Articular chondrocyte of knee joint (primary cell): ENCODE measurements around the gene KIF18B. TPM values are rescaled to one million over a fixed set of nuclear protein-coding genes. Genes with fewer than 3 reads are reported as not detected.

ENCODE experiments used
- small RNA-seq: library from RNA; depleted of rRNA; stranded (forward); fragments of <200 nt; gene quantifications from one replicate; pipeline ENCODE3, GENCODE V24; 2012
- total RNA-seq: library from RNA; depleted of rRNA; stranded (reverse); fragments of >200 nt; gene quantifications from 2 replicates; pipeline ENCODE4 v1.2.3, GENCODE V29; 2012

The KIF18B gene
- total RNA-seq: 2.7 and 3.7 TPM in 2 replicates

DNA sequence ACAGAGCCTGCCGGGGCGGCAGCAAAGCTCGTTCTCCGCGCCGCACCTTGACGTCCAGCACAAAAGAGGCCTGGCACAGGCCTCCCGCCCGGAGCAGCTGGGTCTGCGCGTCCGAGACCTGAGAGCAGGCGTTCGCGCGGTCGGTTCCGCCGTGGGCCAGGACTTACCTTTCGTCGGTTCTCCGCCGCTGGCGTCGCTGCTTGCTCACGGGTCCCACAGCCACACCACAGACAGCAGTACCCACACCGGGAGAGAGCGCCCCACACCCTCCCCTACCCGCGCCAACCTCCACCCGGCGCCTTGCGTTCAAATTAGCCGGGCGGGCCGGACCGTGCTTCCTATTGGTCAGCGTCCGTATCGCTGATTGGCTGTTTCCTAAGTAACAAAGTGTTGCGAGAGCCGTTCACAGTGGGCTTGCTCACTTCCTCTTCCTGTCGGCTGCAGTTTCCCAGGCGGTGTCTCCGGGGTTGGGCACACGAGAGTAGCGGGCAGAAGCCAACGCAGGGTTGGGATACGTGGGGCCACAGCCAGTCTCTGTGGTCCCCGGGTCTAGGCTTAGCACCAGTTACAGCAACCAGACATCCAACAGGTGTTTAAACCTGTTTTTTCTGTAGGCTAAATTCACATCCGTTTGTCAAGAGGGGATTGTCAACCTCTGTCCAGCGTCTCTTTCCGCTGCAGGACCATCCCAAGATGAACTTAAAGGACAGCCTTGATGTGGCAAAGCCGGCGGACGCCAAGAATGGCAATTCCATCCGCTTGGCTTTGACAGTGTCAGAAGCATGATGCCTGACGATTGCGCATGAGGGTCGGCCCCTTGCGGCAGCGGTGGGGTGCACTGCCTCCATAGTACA is at the start of gene KIF18B:
Gene KIF18B, minus strand, starts transcription at position 313 of the 854 bp plus-strand sequence. CDS start 11,429 bp downstream, outside the sequence.

DNA sequence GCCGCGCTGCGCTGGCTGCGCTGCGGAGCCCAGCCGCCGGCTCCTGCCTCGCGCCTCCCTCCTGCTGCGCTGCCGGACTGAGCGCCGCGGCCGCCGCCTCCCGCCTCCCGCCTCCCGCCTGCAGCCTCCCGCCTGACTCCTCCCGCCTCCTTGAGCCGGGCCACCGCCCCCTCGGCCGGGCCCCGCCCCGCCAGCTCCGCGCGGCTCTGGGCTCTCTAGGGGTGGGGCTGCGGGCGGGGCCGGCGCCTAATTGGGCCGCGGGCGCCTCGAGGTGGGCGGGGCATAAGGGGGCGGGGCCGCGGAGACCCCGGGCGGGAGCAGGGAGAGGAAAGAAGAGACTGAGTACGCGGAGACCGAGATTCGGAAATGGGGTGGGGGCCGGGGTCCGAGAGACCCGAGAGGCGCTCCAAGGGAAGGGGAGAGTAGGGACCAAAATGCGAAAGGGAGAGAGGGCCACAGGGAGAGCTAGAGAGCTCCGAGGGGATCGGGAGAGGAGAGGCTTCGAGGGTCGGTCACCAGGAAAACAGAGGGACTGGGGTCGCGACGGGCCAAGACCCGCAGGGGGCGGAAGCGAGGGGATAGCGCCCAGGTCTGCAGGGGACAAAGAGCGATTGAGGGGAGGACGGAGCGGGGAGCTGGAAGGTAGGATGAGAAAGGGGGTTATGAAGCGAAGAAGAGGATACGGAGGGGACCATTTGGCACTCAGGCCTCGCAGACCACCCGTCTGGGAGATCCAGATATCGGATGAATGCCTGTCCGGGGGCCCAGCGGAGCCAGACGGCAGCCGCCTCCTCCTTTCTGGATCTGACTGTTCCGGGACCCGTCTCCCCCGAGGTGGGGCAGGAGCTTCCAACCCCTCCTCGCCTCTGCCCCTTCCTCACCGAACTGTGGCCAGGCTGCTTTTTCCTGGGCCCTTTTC is 20.9 kb upstream of the KIF18B start, which contains the start of gene C1QL1:
Gene C1QL1, minus strand, starts transcription at position 79 of the 919 bp plus-strand sequence. CDS start 255 bp downstream, outside the sequence.

DNA sequence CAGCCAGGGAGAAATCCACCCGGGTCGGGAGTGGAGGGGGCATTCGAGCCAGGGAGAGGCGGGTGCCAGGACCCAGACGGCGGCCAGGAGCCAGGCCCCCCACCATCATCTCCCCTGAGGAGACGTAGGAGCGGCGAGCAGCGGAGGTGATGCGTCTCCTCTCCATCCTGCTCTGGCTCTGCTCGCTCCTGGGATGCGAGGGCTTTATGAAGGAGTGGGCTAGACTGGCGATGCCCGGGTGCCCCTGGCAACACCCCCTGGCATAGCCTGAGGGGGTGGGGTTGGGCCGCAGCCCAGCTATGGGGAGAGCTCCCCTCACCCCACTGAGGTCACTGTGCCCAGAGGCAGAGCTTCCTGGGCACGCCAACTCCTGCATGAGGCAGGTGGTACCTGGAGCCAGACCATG is 32.2 kb downstream of the KIF18B start, which contains the start of gene GFAP:
Gene GFAP, minus strand, starts transcription at position 180 of the 406 bp plus-strand sequence. Its CDS starts 14 bp downstream, at position 166.

DNA sequence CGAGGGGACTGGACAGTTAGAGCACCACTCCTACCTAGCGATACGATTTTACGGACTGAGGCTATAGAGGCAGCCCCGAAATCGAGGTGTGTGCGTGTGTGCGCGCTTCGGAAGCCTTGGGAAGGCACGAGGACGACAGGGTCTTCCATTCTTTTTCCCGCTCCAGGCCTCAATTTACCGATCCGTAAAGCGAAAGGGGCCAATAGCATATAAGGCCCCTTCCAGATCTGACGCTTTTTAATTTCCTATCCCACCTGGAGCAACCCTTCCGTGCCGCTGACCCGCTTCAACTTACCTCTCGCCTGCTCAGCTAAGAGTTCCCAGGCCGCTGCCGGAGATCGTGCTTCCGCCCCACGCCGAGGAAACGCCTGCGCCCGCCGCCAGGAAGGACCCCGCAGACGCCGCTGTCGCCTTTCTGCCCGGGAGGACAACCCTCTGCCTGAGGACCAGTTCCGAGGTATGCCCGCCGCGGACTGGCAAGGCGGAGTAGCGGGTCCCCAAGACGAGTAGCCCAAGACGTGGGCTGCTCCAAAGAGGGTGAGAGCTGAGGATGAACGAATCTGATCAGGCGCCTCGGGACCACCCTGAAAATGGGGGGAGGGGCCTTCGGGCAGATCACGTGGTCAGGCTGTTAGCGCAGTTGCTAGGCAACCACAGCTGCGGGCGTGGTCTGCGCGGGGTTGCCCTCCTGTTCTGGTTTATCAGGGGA is 48.3 kb downstream of the KIF18B start, which contains the start of gene EFTUD2:
Gene EFTUD2, minus strand, starts transcription at position 372 of the 709 bp plus-strand sequence. CDS start 4,924 bp downstream, outside the sequence.

Small RNA genes within 50 kb of the gene (small RNA-seq; reads per million reads assigned to genes)
- not detected for gene AC015936.2
- gene CCDC103: not detected
- not detected for gene MIR6783
- not detected for gene RN7SL405P

Other genes with a start within 250 kb of the KIF18B start
- 3.5 and 4.4 TPM in 2 replicates for gene DBF4B, start 239.1 kb downstream of the KIF18B start, total RNA-seq
- gene ADAM11, start 188.8 kb downstream of the KIF18B start, total RNA-seq: under 0.01 and 0.13 TPM in 2 replicates
- gene GJC1, start 117.5 kb downstream of the KIF18B start, total RNA-seq: 8.2 and 36.2 TPM in 2 replicates
- not detected in 2 replicates for gene HIGD1B, start 99.9 kb downstream of the KIF18B start, total RNA-seq
- gene EFTUD2, start 48.3 kb downstream of the KIF18B start, total RNA-seq: 76.4 and 98.5 TPM in 2 replicates
- gene GFAP, start 32.3 kb downstream of the KIF18B start, total RNA-seq: 0.65 and 0.76 TPM in 2 replicates
- gene C1QL1, start 20.5 kb upstream of the KIF18B start, total RNA-seq: 1.1 and 2.4 TPM in 2 replicates
- gene DCAKD, start 103.9 kb upstream of the KIF18B start, total RNA-seq: 37.4 and 42.4 TPM in 2 replicates
- 63.3 and 87.4 TPM in 2 replicates for gene NMT1, start 113.5 kb upstream of the KIF18B start, total RNA-seq
- 137 and 253 TPM in 2 replicates for gene PLCD3, start 184.7 kb upstream of the KIF18B start, total RNA-seq
- 5.0 and 5.7 TPM in 2 replicates for gene ACBD4, start 187.9 kb upstream of the KIF18B start, total RNA-seq
- 13.4 and 15.2 TPM in 2 replicates for gene HEXIM1, start 200.7 kb upstream of the KIF18B start, total RNA-seq
- 6.6 and 6.7 TPM in 2 replicates for gene HEXIM2, start 214.1 kb upstream of the KIF18B start, total RNA-seq